ENCODE measurements around the gene CTNND2.

DNA sequence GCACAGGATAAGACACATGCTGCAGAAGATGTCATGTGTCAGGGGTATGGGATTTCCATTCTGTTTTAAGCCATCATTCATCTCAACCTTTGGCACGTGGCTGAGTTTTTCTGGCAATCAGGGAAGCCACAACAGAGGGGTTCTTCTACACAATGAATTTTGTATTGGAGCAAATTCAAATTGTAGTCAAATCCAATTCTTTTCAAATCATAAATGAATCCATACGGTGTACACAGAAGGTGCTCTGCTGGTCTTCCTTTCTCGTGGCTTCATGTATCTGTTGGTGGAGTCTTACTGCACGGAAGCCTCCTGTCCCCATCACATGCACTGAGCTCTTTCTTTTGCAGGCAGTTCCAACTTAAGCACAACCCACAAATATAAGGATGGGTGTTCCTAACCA lies 706.5 kb downstream of the CTNND2 start:
- TF ChIP-seq, protein P1, sequence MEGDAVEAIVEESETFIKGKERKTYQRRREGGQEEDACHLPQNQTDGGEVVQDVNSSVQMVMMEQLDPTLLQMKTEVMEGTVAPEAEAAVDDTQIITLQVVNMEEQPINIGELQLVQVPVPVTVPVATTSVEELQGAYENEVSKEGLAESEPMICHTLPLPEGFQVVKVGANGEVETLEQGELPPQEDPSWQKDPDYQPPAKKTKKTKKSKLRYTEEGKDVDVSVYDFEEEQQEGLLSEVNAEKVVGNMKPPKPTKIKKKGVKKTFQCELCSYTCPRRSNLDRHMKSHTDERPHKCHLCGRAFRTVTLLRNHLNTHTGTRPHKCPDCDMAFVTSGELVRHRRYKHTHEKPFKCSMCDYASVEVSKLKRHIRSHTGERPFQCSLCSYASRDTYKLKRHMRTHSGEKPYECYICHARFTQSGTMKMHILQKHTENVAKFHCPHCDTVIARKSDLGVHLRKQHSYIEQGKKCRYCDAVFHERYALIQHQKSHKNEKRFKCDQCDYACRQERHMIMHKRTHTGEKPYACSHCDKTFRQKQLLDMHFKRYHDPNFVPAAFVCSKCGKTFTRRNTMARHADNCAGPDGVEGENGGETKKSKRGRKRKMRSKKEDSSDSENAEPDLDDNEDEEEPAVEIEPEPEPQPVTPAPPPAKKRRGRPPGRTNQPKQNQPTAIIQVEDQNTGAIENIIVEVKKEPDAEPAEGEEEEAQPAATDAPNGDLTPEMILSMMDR (conservative IDR thresholded peaks at IDR 0.05; ENCODE audit: low read depth, low read length): no peak
- no peak for TF ChIP-seq EZH2 (IDR thresholded peaks at IDR 0.05; ENCODE audit: borderline replicate concordance, low read depth, low read length, poor library complexity, severe bottlenecking)

Measured in A673 (cell line).